ENCODE results near the gene ANO3.
"Not testable (repeated sequence)": the region's sequence is repeated elsewhere in the genome, so short reads cannot be mapped to it uniquely, and the experiment has no call there.

ANO3 gene

GRCh38 chr11:26626346-26626745, 294.4 kb downstream of the ANO3 start:
- no peak for DNase-seq (ENCODE audit: low read depth in 2 of 2)

GRCh38 chr11:26632691-26633159, 300.8 kb downstream of the ANO3 start:
- no peak for DNase-seq (ENCODE audit: low read depth in 2 of 2)

- not testable (repeated sequence) for DNase-seq (ENCODE audit: low read depth in 2 of 2)
Observed at GRCh38 chr11:26643314-26643713, 311.4 kb downstream of the ANO3 start.

GRCh38 chr11:26649884-26650283, 318.0 kb downstream of the ANO3 start:
- no peak for DNase-seq (ENCODE audit: low read depth in 2 of 2)

GRCh38 chr11:26651916-26652315, 320.0 kb downstream of the ANO3 start:
- no peak for DNase-seq (ENCODE audit: low read depth in 2 of 2)

- DNase-seq (ENCODE audit: low read depth in 2 of 2): no peak
Observed at GRCh38 chr11:26655287-26655686, 323.4 kb downstream of the ANO3 start.

- DNase-seq (ENCODE audit: low read depth in 2 of 2): no peak
Observed at GRCh38 chr11:26662916-26663315, 331.0 kb downstream of the ANO3 start.

- no peak for DNase-seq (ENCODE audit: low read depth in 2 of 2)
Observed at GRCh38 chr11:26665036-26665435, 333.1 kb downstream of the ANO3 start.

GRCh38 chr11:26665946-26666345, 334.0 kb downstream of the ANO3 start:
- no peak for DNase-seq (ENCODE audit: low read depth in 2 of 2)

GRCh38 chr11:26675233-26675928, 343.5 kb downstream of the ANO3 start:
- DNase-seq (ENCODE audit: low read depth in 2 of 2): no peak

GRCh38 chr11:26676641-26677040, 344.7 kb downstream of the ANO3 start:
- no peak for DNase-seq (ENCODE audit: low read depth in 2 of 2)

- no peak for DNase-seq (ENCODE audit: low read depth in 2 of 2)
Observed at GRCh38 chr11:26677566-26677965, 345.6 kb downstream of the ANO3 start.

GRCh38 chr11:26687351-26687750, 355.4 kb downstream of the ANO3 start:
- DNase-seq (ENCODE audit: low read depth in 2 of 2): no peak

GRCh38 chr11:26688701-26689100, 356.8 kb downstream of the ANO3 start:
- no peak for DNase-seq (ENCODE audit: low read depth in 2 of 2)

GRCh38 chr11:26696330-26696729, 364.4 kb downstream of the ANO3 start:
- no peak for DNase-seq (ENCODE audit: low read depth in 2 of 2)

GRCh38 chr11:26698224-26698623, 366.3 kb downstream of the ANO3 start:
- DNase-seq (ENCODE audit: low read depth in 2 of 2): no peak

- no peak for DNase-seq (ENCODE audit: low read depth in 2 of 2)
Observed at GRCh38 chr11:26700574-26701235, 368.8 kb downstream of the ANO3 start.

- DNase-seq (ENCODE audit: low read depth in 2 of 2): no peak
Observed at GRCh38 chr11:26702406-26702805, 370.5 kb downstream of the ANO3 start.

- DNase-seq (ENCODE audit: low read depth in 2 of 2): no peak
Observed at GRCh38 chr11:26703411-26704191, 371.7 kb downstream of the ANO3 start.

- DNase-seq (ENCODE audit: low read depth in 2 of 2): no peak
Observed at GRCh38 chr11:26704249-26704648, 372.3 kb downstream of the ANO3 start.

- DNase-seq (ENCODE audit: low read depth in 2 of 2): no peak
Observed at GRCh38 chr11:26706181-26706580, 374.3 kb downstream of the ANO3 start.

- no peak for DNase-seq (ENCODE audit: low read depth in 2 of 2)
Observed at GRCh38 chr11:26708736-26709456, 377.0 kb downstream of the ANO3 start.
